Activated CD8-positive, alpha-beta memory T cell treated with anti-CD3 and anti-CD28 coated beads for 24 hours (primary cell): ENCODE results near the gene OR9G1.
"Not testable (repeated sequence)": the region's sequence is repeated elsewhere in the genome, so short reads cannot be mapped to it uniquely, and the experiment has no call there.

Source experiments
- DNase-seq: peaks from one replicate; pipeline ENCODE4 v3.0.0-alpha.2; 2020

OR9G1 gene, protein sequence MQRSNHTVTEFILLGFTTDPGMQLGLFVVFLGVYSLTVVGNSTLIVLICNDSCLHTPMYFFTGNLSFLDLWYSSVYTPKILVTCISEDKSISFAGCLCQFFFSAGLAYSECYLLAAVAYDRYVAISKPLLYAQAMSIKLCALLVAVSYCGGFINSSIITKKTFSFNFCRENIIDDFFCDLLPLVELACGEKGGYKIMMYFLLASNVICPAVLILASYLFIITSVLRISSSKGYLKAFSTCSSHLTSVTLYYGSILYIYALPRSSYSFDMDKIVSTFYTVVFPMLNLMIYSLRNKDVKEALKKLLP

DNA sequence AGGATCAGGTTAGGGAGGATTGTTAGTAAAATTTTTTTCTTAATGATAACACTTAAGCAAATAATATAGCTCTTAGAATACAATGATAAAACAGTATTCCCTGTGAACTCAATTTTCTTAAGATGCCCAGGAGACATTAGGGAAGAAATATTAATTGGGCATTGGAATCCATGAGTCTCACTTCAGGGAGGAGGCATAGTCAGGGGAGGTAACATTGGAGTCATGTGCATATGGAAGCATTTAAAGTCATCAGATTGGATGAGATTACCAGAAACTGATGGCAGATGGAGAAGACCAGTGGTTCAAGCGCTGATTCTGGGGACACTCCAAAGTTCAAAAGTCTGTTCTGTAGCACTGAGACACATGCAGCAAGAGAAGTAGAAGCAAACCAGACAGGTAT is at the start of gene OR9G1:
Gene OR9G1 (plus strand): TSS at position 301 of the 400 bp plus-strand sequence. CDS start 1,293 bp downstream, outside the sequence.
- DNase-seq = no peak

DNA sequence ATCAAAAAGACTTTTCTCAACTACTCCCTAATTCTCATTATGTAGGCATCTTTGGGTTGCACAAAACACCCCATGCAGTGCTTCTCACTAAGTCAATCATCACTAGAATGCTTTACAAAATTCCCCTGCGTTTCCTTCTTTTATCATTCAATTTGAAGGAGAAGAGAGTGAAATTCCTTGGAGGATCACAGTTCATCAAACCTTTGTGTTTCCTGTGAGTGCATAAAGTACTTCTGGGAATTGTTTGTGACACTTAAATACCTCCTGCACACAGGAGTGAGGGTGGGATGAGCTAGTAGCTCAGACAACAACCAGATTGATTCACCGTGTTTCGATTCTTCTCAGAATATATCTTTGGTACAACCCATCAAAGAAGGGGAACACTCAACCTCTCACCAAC is 39.1 kb upstream of the OR9G1 start:
- no peak for DNase-seq

DNA sequence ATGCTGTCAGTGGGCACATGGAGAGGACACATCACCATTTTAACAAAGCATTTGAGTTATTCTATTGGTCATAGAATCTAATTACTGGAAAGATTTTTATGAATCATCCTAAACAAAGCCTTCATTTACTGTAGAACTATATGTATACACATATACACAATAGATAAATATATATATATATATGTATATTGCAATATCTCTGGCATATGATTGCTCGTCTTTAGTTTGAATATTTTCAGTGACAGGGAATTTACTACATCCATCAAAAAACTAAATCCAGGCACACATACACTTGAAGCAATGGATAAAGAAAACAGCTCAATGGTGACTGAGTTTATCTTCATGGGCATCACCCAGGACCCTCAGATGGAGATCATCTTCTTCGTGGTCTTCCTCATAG is 35.5 kb upstream of the OR9G1 start, which contains the start of gene OR5AR1:
Gene OR5AR1 (plus strand): TSS at position 301 of the 400 bp plus-strand sequence. CDS start 0 bp downstream, at position 301.
- DNase-seq = no peak

DNA sequence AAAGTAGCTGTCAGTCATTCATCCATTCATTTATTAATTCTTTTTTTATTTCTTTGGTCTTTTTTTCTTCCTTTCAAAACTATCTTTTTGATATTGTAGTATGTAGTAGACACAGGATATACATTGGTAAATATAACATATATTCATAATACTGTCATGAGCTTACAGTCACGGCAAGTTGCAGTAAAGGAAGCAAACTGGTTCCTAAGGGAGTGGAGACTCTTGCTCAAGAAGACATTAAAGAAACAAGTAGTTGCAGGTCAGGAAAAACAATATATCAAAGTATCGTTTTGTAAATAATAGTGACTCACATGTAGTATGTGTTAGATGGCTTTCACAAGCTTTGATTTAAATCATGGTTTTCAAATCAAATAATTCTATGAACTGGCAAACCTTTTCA is 27.9 kb upstream of the OR9G1 start:
- DNase-seq = no peak

DNA sequence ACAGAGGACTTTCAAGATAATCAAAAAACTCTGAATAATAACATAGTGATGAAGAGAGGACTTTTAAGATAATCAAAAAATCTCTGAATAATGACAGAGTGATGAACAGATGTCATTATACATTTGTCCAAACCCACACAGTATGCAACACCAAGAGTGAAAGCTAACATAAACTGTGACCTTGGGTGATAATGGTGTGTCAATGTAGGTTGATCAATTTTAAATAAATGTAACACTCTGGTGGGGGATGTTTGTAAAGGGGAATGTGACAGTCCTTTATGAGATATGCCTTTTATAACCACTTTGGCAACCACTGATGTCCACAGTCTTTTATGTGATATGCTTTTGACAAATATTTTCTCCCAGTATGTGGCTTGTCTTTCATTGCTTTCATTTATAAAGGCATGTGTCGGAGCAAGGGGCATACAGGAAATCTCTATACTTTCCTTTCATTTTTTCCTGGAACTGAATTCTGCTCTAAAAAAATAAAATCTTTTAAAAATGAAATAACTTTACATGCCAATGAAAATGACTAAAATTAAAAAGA is 10.3 kb upstream of the OR9G1 start:
- no peak for DNase-seq

DNA sequence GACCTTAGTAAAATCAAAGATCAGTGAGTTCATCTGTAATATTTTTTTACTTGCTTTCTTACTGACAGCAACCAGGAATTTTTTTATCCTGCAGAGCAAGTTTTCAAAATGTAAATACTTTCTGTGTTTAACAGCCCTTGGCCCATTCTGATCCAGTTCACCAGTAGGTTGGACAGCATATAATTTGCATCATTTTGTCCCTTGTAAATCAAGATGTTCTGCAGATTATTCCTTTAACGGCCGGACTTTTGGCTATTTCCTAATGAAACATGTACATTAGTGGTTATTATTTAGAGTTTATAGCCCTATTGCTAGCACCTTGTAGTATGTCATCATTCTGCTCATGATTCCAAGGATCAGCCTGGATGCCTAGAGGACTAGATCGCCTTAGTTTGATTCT is 7.7 kb upstream of the OR9G1 start:
- DNase-seq = not testable (repeated sequence)

DNA sequence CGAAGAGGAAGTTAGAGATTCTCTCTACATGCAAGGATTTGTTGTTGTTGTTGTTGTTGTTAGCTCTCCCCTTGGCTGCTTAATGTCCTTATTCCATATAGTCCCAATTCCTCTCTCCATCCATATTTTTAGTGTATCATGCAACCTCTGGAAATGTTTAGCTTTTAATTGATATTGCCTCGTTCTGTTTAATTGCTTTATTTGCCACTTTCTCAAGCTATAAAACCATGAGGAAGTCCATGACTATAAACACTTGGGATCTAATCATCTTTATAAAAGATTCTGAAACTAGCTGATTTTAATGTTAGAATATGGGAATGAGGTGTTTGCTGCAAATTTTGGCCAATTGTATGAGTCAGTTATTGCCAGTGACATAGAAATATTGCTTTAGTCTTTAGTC is 5.5 kb upstream of the OR9G1 start:
- no peak for DNase-seq

DNA sequence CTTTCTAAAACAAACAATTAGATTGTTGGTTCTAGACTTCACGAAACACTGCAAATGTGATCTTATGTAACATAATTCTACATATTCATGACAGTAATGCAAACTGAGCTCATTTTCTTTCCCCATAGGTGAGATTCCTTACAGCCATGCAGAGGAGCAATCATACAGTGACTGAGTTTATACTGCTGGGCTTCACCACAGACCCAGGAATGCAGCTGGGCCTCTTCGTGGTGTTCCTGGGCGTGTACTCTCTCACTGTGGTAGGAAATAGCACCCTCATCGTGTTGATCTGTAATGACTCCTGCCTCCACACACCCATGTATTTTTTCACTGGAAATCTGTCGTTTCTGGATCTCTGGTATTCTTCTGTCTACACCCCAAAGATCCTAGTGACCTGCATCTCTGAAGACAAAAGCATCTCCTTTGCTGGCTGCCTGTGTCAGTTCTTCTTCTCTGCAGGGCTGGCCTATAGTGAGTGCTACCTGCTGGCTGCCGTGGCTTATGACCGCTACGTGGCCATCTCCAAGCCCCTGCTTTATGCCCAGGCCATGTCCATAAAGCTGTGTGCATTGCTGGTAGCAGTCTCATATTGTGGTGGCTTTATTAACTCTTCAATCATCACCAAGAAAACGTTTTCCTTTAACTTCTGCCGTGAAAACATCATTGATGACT is 1.5 kb downstream of the OR9G1 start:
- no peak for DNase-seq

DNA sequence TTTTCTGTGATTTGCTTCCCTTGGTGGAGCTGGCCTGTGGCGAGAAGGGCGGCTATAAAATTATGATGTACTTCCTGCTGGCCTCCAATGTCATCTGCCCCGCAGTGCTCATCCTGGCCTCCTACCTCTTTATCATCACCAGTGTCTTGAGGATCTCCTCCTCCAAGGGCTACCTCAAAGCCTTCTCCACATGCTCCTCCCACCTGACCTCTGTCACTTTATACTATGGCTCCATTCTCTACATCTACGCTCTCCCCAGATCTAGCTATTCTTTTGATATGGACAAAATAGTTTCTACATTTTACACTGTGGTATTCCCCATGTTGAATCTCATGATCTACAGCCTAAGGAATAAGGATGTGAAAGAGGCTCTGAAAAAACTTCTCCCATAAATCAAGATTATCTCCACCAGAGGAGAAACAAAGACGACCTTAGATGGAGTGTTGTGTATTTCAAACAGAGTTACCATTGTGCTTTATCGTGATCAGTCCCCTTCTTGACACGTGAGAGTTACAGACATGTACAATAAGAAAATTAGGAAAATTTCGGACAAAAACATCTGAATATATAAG is 2.1 kb downstream of the OR9G1 start:
- no peak for DNase-seq

DNA sequence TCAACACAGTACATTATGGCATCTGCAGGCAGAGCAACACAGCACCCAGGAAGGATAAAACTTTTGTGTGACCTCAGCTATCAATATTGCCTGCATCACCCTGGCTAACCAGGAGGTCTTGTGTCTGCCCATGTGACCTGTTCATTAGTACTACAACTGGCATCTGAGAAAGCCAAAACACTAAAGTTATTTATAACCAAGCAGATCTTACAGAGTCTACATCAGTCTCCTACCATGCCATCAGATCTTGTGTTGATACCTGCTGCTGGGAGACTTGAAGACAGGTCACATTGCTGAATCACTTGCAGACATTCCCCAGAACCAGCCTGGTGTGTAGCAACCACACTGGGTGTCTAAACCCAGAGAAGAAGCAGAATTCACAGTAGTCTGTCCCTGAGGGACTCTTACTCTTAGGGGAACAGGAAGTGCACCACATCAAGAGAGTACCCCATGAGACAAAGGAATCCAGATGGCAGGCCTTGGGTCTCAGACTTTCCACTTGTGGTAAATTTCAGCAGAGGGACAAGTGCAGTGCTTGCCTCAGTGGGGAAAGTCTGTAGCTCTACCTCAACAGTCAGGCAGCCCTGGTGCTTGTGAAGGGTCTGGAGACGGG is 7.0 kb downstream of the OR9G1 start:
- no peak for DNase-seq

DNA sequence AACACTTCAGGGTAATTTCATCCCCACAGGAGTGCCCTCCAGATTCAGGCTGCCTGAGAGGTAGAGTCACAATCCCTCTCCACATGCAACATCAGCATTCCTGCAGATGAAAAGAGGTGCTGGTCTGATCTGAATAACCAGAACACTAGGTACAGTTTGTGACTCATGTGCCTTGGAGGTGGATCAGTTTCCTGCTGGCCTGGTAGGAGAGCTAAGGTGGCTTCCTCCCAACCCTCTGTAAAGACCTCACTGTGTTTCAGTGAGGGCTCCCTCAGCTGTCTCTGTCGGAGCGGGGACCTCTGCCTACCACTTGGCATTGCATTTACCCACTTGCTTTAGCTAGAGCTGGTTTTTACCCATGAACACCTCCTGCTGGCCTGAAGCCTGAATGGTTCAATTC is 7.6 kb downstream of the OR9G1 start:
- no peak for DNase-seq

DNA sequence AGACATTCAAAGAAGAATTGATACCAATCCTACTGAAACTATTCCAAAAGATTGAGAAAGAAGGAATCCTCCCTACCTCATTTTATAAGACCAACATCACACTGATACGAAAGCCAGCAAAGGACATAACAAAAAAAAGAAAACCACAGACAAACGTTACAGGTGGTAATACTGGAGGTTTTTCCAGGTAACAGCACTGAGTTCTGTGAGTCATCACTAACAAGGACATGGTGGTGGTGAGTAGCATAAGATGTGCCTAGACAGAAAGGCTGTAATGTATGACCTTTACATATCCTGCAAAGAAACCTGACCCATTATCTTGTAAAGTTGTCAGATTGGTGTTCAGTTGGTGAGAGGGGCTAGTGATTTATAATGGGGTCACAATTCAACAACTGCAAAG is 15.3 kb downstream of the OR9G1 start:
- DNase-seq = no peak

DNA sequence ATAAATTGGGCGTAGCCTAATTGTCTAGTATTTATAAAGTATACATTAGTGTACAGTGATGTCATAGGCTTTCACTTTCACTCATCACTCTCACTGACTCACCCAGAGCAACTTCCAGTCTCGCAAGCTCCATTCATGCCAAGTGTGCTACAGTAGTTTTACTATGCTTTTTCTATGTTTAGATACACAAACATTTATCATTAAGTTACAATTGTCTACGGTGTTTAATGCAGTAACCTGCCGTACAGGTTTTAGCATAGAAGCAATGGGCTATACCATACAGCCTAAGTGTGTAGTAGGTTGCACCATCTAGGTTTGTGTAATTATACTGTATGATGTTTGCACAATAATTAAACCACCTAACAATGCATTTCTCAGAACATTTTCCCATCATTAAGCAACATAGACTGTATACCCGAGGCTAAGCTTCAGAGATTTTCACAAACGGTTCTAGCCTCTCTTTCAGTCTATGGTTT is 17.5 kb downstream of the OR9G1 start:
- no peak for DNase-seq

DNA sequence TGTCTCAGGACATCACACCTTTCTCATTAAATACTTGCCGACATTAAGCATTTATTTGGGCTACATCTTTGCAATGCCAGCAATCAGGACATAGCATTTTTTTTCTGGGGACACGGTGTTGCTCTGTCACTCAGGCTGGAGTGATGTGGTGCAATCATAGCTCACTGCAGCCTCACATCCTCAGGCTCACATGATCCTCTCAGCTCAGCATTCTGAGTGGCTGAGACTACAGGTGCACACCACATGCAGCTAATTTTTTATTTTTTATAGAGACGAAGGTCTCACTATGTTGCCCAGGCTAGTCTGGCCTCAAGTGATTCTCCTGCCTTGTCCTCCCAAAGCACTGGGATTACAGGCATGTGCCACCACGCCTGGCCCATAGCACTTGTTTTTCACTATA is 21.6 kb downstream of the OR9G1 start:
- DNase-seq = no peak

DNA sequence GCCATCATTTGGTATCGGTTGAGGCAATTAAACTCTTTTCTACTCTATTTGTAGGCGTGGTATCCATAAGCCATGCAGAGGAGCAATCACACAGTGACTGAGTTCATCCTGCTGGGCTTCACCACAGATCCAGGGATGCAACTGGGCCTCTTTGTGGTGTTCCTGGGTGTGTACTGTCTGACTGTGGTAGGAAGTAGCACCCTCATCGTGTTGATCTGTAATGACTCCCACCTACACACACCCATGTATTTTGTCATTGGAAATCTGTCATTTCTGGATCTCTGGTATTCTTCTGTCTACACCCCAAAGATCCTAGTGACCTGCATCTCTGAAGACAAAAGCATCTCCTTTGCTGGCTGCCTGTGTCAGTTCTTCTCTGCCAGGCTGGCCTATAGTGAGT is 41.2 kb downstream of the OR9G1 start:
- no peak for DNase-seq

DNA sequence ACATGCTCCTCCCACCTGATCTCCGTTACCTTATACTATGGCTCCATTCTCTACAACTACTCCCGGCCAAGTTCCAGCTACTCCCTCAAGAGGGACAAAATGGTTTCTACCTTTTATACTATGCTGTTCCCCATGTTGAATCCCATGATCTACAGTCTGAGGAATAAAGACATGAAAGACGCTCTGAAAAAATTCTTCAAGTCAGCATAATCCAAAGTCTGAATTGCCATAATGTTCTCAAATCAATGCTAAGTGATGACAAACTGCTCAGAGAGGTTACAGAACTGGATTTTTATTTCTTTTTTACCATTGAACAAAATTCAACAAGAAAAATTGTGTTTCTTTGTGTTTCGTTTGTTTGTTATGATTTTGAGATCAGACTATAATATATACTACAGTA is 42.0 kb downstream of the OR9G1 start:
- DNase-seq = no peak

DNA sequence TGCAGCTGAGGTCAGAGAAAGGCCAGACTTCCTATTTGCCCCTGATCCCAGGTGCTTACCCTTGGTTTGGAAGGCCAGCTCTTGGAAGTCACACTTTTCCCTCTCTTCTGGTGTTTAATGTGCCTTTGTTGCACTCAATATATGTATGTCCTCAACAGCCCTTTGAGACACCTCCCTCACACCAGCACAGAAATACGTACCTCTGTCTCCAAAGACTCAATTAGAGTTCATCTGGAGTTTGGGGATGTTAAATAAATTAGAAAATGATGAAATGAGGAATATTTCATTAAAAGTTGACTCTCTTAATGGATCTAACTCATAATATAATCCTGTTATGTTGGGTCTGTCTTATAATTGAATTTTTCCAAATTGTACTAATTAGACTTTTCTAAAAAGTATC is 49.7 kb downstream of the OR9G1 start, which contains the start of gene OR9G4:
Gene OR9G4 (minus strand): TSS at position 101 of the 400 bp plus-strand sequence. CDS start 4,931 bp downstream, outside the sequence.
- DNase-seq = no peak

DNA sequence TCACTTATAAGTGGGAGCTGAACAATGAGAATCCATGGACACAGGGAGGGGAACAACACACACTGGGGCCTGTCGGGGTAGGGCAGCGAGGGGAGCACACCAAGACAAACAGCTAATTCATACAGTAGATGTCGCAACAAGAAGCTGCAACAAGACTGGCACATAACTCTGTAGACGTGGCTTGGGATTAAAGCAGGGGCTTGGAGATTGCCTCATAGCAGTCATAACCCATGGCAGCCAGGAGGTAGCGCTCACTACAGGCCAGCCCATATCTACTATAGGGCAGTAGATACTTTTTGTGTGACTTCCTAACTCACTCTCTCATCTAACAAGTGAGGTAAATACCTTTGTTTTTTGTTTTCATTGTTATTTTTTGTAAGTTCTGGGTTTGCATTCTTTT is 51.3 kb downstream of the OR9G1 start:
- no peak for DNase-seq

DNA sequence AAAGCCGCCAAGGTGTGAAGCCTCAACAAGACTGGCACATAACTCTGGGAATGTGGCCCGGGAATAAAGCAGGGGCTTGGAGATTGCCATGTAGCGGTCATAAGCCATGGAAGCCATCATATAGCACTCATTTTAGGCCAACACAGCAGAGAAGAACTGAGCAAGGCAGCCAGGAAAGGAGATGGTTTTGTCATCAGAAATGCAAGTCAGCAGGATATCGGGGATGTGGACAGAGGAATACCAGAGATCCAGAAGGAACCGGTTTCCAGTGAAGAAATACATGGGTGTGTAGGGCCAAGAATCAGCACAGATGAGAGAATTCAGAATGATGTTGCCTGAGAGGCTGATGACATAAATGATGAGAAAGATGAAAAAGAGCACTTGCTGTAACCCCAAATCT is 52.6 kb downstream of the OR9G1 start:
- no peak for DNase-seq
